ENCODE measurements around the gene UBE2V1.
A peak's percentile ranks its signal among the peaks of the same experiment; 100 is the strongest.
"Not testable (repeated sequence)": the region's sequence is repeated elsewhere in the genome, so short reads cannot be mapped to it uniquely, and the experiment has no call there.

Gene UBE2V1

GRCh38 chr20:50094522-50094921 is 18.4 kb downstream of the UBE2V1 start:
- DNase-seq (ENCODE audit: low spot score), result no peak

DNA sequence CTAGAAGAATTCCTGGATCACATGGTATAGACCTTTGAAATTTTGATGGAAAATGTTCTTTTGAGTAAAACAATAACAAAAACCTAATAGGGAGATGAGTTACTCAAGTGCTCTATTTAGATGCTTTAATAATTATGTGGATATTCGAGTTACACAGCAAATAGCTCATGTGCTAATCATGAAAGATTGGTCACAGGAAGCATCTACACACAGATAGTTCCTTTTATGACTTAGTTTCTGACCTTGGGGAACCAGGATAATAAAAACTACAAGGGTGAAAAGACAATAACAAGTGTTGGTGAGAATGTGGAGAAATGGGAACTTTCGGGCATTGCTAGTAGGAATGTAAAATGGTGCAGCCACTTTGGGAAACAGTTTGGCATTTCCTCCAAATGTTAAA is 19.7 kb downstream of the UBE2V1 start:
- peak; percentile 48 for DNase-seq (ENCODE audit: low spot score)

DNA sequence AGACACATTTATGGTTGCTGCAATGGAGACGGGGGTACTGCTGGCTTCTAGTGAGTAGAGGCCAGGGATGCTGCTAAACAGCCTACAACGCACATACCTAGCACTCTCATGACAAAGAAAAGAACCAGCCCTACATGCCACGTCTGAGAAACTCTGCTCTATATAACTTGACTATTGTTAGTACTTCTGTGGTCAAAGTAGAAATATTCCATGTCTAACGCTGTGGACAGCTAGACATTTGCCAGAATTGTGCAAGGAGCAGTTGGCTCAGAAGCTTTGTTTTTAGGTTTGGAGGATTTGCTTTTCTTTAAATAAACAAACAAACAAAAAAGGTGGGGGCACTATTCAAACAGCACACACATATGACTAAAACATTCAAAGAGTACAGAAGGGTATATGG is 20.5 kb downstream of the UBE2V1 start:
- no peak for DNase-seq (ENCODE audit: low spot score)

GRCh38 chr20:50089787-50090177 is 23.2 kb downstream of the UBE2V1 start:
- DNase-seq (ENCODE audit: low spot score), result no peak

GRCh38 chr20:50089140-50089786 is 23.7 kb downstream of the UBE2V1 start:
- no peak for DNase-seq (ENCODE audit: low spot score)

- no peak for DNase-seq (ENCODE audit: low spot score)
These were observed 24.9 kb downstream of the UBE2V1 start for GRCh38 chr20:50088022-50088421.

DNA sequence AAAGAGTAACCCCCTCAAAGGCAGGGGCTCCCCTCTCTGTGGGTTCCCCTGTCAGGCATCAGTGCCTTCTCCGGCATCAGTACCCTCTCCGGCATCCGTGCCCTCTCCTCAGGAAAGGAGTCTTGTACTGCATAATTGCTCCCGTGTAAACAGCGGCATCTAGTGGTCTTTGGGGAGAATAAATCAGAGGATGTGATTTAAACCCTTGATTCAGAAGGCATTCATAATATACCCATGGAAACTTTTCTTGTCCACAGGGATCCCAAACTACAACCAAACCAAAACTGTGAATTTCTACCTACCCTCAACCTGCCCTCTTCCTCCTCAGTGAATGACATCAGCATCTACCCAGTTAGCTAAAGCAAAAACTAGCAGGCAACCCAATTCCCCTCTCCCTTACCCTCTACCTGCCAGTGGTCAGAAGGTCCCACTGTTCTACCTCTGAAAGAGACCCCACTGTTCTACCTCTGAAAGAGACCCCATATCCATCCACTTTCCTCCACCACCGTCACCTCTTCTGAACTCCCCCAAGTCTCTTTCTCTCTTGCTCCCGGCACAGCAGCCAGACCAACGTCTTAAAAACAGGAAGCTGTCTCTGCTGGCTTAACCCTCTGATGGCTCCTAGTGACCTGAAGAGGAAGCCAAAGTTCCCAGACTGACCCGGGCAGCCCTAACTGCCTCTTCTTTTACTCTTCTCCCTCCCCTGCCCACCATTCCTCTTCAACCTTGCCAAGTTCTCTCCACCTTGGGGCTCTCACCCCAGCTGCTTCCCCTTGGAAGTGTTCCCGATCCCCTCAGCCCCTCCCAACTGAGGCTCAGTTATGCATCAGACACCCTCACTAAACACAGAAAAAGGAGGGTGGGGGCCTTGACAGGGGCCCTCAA is 27.2 kb downstream of the UBE2V1 start:
- peak; percentile 77 for DNase-seq (ENCODE audit: low spot score)

- DNase-seq (ENCODE audit: low spot score), result no peak
These were observed 27.8 kb downstream of the UBE2V1 start for GRCh38 chr20:50085146-50085480.

GRCh38 chr20:50083034-50083433 is 29.9 kb downstream of the UBE2V1 start:
- no peak for DNase-seq (ENCODE audit: low spot score)

DNA sequence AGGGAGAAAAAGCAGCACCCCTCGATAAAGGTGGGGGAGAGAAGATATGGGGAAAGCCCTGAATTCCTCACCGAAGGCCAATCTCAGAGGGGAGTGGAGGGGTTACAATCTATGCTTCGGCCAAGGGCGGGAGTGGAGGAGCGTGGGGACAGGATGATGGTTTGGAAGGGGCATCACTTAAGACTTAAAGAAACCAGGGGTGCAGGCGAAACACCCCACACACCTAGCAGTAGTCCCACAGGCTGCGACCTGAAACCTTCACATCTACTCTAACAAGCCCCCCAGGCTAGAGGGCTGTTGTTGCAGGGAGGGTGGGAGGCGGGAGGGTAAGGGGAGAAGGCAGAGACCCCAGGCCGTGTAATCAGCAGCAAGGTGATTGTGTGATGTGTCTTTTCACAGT is 30.9 kb downstream of the UBE2V1 start:
- DNase-seq (ENCODE audit: low spot score), result not testable (repeated sequence)

GRCh38 chr20:50077818-50078601 is 34.9 kb downstream of the UBE2V1 start:
- DNase-seq (ENCODE audit: low spot score), result no peak

DNA sequence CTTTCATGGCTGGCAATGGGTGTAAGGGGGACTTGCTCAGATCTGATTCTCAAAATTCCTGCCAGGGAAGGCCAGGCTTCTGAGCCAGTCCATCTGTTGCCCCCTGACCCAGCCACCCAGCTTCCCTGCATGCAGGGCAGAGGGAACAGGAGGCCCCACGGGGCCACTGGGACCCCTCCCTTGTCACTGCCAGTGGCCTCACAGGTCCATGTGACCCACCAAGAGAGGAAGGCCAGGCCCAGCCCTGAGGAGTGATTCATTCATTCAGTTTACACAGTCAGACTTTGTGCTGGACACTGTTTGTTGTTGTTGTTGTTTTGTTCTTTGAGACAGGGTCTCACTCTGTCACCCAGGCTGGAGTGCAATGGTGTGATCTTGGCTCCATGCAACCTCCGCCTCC is 39.5 kb downstream of the UBE2V1 start:
- no peak for DNase-seq (ENCODE audit: low spot score)

GRCh38 chr20:50071039-50071888 is 41.7 kb downstream of the UBE2V1 start:
- peak; percentile 86 for DNase-seq (ENCODE audit: low spot score)

DNA sequence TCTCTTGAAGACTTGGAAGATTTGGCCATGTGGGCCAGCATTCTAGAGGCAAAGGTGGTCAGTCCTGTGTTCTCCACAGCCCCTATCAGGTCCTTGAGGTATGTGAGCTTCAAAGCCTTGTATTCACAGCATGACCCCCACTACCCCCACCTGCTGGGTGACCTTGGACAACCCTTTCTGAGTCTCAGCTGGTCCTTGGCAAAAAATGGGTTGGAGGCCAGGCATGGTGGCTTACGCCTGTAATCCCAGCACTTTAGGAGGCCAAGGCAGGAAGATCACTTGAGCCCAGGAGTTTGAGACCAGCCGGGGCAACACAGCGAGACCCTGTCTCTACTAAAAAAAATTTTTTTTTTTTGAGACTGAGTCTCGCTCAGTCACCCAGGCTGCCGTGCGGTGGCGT is 42.6 kb downstream of the UBE2V1 start:
- DNase-seq (ENCODE audit: low spot score), result no peak

DNA sequence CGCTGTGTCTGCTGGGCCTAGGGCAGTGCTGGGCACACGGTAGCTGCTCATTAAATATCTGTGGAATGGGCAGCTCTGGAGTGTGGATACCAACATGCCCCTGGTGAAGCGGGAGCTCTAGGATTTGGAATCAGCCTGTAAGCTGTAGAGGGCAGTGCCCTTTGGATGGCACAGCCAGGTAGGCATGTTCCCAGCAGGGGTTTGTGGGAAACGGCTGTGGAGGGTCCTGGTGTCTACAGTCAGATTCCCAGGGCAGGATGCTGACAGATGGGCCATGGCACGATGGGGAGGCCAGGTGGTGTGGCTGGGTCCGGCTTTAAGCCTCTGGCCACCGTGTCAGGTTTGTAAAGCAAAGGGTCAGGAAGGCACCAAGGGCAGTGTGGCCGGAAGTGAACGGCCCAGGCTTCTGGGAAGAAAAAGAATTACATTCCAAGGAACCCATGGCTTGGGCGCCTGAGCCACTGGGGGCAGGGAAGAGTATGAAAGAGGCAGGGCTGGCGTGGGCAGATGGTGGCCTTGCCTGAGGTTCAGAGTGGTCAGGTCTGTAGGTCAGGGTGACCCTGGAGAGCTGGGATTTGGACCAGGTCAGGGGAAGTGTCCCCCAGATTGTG is 44.8 kb downstream of the UBE2V1 start:
- DNase-seq (ENCODE audit: low spot score), result no peak

DNA sequence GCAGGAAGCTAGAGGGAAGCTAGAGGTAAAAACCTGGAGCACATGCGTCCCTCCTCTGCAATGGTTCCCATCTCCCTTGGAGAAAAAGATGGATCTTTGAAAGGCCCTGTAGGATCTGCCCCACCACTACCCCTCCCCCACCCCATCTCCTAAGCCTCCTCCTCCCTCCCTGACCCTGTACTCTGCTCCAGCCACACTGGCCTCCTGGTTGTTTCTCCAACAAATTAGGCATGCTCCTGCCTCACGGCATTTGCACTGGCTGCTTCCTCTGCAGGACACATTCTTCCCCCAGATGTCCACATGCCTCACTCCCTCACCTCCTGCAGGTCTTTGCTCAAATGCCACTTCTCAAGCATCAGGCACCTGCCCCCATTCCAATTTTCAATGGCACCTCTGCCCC is 45.5 kb downstream of the UBE2V1 start:
- DNase-seq (ENCODE audit: low spot score), result no peak

DNA sequence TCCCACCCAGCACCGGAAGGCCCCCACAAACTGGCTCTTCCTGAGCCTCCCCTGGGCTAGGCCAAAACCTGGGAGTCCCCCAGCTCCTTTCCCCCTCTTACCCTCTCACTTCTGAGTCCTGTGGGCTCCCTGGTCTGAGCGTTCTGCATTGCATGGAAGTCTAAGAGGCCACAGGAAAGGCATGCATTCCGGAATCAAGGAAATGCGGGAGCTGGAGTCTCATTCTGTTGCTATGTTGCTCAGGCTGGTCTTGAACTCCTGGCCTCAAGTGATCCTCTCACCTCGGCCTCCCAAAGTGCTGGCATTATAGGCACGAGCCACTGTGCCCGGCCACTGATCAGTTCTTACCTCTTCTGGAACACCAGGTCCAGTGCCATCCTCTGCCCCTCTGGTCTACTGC is 45.9 kb downstream of the UBE2V1 start:
- DNase-seq (ENCODE audit: low spot score), result no peak

- no peak for DNase-seq (ENCODE audit: low spot score)
These were observed 46.7 kb downstream of the UBE2V1 start for GRCh38 chr20:50066161-50066834.

DNA sequence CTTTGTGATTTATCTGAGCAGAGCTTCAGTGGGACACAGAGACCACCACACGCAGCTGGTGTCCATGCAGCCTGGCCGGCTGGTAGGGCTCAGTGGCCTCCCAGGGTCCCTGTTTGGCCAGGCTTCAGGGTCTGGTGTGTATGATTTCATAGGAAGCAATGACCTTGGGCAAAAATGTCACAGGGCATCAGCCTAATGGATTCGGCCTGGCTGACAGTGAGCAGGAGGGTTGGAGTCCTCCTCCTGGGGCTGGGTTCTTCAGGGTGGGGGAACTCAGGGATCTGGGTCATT is 47.7 kb downstream of the UBE2V1 start:
- no peak for DNase-seq (ENCODE audit: low spot score)

DNA sequence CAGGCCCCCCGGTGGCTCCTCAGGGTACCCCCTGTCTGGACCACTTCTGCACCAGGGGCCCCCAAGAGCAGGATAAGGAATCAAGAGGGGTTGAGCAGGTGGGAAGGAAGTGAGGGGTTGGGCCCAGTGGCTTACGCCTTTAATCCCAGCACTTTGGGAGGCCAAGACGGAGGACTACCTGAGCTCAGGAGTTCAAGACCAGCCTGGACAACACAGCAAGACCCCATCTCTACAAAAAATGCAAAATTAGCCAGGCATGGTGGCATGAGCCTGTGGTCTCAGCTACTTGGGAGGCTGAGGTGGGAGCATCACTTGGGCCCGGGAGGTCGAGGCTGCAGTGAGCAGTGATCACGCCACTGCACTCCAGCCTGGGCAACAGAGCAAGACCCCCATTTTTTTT is 49.2 kb downstream of the UBE2V1 start:
- DNase-seq (ENCODE audit: low spot score), result not testable (repeated sequence)

Measured in kidney capillary endothelial cell (primary cell).